OCI-LY1 (cell line): ENCODE data around the gene CSNK2A3.

Source experiments
- H2AFZ ChIP-seq: fragments of 200-600 bp; sonication (generic), shearing (Covaris generic); 2 replicates; pipeline ENCODE4 v1.6.0; 2014; ENCODE audit warnings: antibody characterized with exemption, mild to moderate bottlenecking, low read length
- H3F3A ChIP-seq: fragments of 200-600 bp; sonication (generic), shearing (Covaris generic); 2 replicates; pipeline ENCODE4 v1.6.0; 2014; ENCODE audit warnings: mild to moderate bottlenecking, antibody characterized with exemption, low read length, moderate library complexity; ENCODE audit not compliant: insufficient read depth
- H3K27ac ChIP-seq: fragments of 200-600 bp; sonication (generic); 2 replicates; pipeline ENCODE4 v1.5.1; 2014; ENCODE audit warnings: low read length, mixed run types, mild to moderate bottlenecking, low read depth; ENCODE audit not compliant: poor library complexity, severe bottlenecking
- H3K27me3 ChIP-seq: fragments of 200-600 bp; sonication (generic); 2 replicates; pipeline ENCODE4 v1.6.0; 2014; ENCODE audit warnings: antibody characterized with exemption, mild to moderate bottlenecking, low read length, moderate library complexity; ENCODE audit not compliant: insufficient read depth
- H3K36me3 ChIP-seq: fragments of 200-600 bp; sonication (generic); 2 replicates; pipeline ENCODE4 v1.6.1; 2014; ENCODE audit warnings: mild to moderate bottlenecking, antibody characterized with exemption, low read length, moderate library complexity, mixed read lengths; ENCODE audit not compliant: insufficient read depth
- H3K4me1 ChIP-seq: fragments of 200-600 bp; sonication (generic); 2 replicates; pipeline ENCODE4 v1.5.1; 2014; ENCODE audit warnings: mild to moderate bottlenecking, low read length, moderate library complexity; ENCODE audit not compliant: insufficient read depth, severe bottlenecking
- H3K4me2 ChIP-seq: fragments of 200-600 bp; sonication (generic), shearing (Covaris generic); 2 replicates; pipeline ENCODE4 v1.6.1; 2014; ENCODE audit warnings: low read length
- H3K4me3 ChIP-seq: fragments of 200-600 bp; sonication (generic); 2 replicates; pipeline ENCODE4 v1.5.1; 2014; ENCODE audit warnings: low read length, low read depth, mild to moderate bottlenecking, mixed read lengths; ENCODE audit not compliant: poor library complexity, severe bottlenecking
- H3K79me2 ChIP-seq: fragments of 200-600 bp; shearing (Covaris generic); 2 replicates; pipeline ENCODE4 v1.6.1; 2016; ENCODE audit warnings: mixed run types, low read length, mixed read lengths; ENCODE audit not compliant: insufficient read depth
- H3K9ac ChIP-seq: fragments of 200-600 bp; sonication (generic), shearing (Covaris generic); 2 replicates; pipeline ENCODE4 v1.6.1; 2014; ENCODE audit warnings: mild to moderate bottlenecking, low read length, mixed read lengths
- H3K9me2 ChIP-seq: fragments of 200-600 bp; sonication (generic), shearing (Covaris generic); 2 replicates; pipeline ENCODE4 v1.6.1; 2014; ENCODE audit warnings: low read depth, mild to moderate bottlenecking, low read length, mixed read lengths
- H3K9me3 ChIP-seq: fragments of 200-600 bp; shearing (Covaris generic); 2 replicates; pipeline ENCODE4 v1.6.1; 2014; ENCODE audit warnings: low read length, mixed read lengths
- H4K20me1 ChIP-seq: fragments of 200-600 bp; sonication (generic), shearing (Covaris generic); 2 replicates; pipeline ENCODE4 v1.6.0; 2016; ENCODE audit warnings: mild to moderate bottlenecking, low read length; ENCODE audit not compliant: insufficient read depth
- CTCF ChIP-seq: fragments of 200-600 bp; sonication (generic), shearing (Covaris generic); IDR thresholded peaks from 2 replicates; pipeline ENCODE4 v1.5.1; 2017; ENCODE audit warnings: mild to moderate bottlenecking, antibody characterized with exemption, low read length, moderate library complexity, mixed read lengths
- EZH2 ChIP-seq: fragments of 200-600 bp; sonication (generic), shearing (Covaris generic); IDR thresholded peaks from 2 replicates; pipeline ENCODE4 v1.8.0; 2017; ENCODE audit warnings: borderline replicate concordance, mixed run types, mild to moderate bottlenecking, antibody characterized with exemption, low read length, moderate library complexity, mixed read lengths

CSNK2A3 gene

GRCh38 chr11:11387622-11388305 lies 34.7 kb upstream of the CSNK2A3 start:
- TF ChIP-seq CTCF (no peak), EZH2 (no peak)
- no peaks in the 10 kb centered on the region for H3K9me2 ChIP-seq
- no peak overlapping the region for H3K27ac ChIP-seq
- H4K20me1 ChIP-seq = no peaks in the 10 kb centered on the region
- H3K36me3 ChIP-seq = no peaks in the 10 kb centered on the region
- H3K4me2 ChIP-seq = no peak overlapping the region
- no peak overlapping the region for H3K9ac ChIP-seq
- H2AFZ ChIP-seq = no peak overlapping the region
- no peaks in the 10 kb centered on the region for H3K4me1 ChIP-seq
- H3K9me3 ChIP-seq = no peaks in the 10 kb centered on the region
- H3F3A ChIP-seq = no peaks in the 10 kb centered on the region
- no peak overlapping the region for H3K4me3 ChIP-seq
- H3K79me2 ChIP-seq = no peaks in the 10 kb centered on the region
- no peaks in the 10 kb centered on the region for H3K27me3 ChIP-seq

GRCh38 chr11:11387207-11387606 lies 34.2 kb upstream of the CSNK2A3 start:
- Histone ChIP-seq H3K4me2 (no peak overlapping the region), H4K20me1 (no peaks in the 10 kb centered on the region), H3K36me3 (no peaks in the 10 kb centered on the region), H3F3A (no peaks in the 10 kb centered on the region), H3K27ac (no peak overlapping the region), H3K79me2 (no peaks in the 10 kb centered on the region), H3K9me3 (no peaks in the 10 kb centered on the region), H3K4me3 (no peak overlapping the region), H3K9ac (no peak overlapping the region), H2AFZ (no peak overlapping the region), H3K27me3 (no peaks in the 10 kb centered on the region), H3K4me1 (no peaks in the 10 kb centered on the region), H3K9me2 (no peaks in the 10 kb centered on the region)
- TF ChIP-seq EZH2 (no peak), CTCF (no peak)

DNA sequence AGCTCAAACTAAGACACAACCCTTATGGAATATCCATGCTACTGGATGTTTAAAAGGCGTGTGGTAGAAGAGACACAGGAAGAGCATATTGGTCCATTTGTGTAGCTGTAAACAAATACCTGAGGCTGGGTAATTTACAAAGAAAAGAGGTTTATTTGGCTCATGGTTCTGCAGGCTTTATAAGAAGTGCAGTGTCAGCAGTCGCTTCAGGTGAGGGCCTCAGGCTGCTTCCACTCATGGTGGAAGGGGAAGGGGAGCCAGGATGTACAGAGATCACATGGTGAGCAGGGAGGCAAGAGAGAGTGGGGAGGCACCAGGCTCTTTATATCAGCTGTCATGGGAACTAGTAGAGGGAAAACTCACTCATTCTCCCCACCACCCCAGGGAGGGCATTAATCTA lies 31.8 kb upstream of the CSNK2A3 start:
- Histone ChIP-seq H3K4me3 (no peak overlapping the region), H2AFZ (no peak overlapping the region), H3K9me3 (no peaks in the 10 kb centered on the region), H3K27me3 (no peaks in the 10 kb centered on the region), H3F3A (no peaks in the 10 kb centered on the region), H3K9ac (no peak overlapping the region), H3K27ac (no peak overlapping the region), H4K20me1 (no peaks in the 10 kb centered on the region), H3K79me2 (no peaks in the 10 kb centered on the region), H3K36me3 (no peaks in the 10 kb centered on the region), H3K4me1 (no peaks in the 10 kb centered on the region), H3K9me2 (no peaks in the 10 kb centered on the region), H3K4me2 (no peak overlapping the region)
- no peak for TF ChIP-seq EZH2
- no peak for TF ChIP-seq CTCF
